T-helper 2 cell treated with Interferon-gamma antibody and Interleukin-4, amounts not matched to agents 100 ng/mL and 5 ng/mL, for 36 hours (primary cell): ENCODE measurements around the gene MTMR1. TPM values are rescaled to one million over a fixed set of nuclear protein-coding genes. Genes with fewer than 3 reads are reported as not detected.

Source experiments
- intact Hi-C: fragments of 100-400 bp; cut with micrococcal nuclease; formaldehyde crosslinking; loops from one replicate; pipeline ENCODE4 v1.15.1; 2023
- total RNA-seq: library from RNA; stranded (reverse); gene quantifications from 2 replicates; pipeline ENCODE4 v1.2.3, GENCODE V29; 2022

Gene MTMR1
- total RNA-seq, 1 donor from 2014 or later, result 46.2 TPM

DNA sequence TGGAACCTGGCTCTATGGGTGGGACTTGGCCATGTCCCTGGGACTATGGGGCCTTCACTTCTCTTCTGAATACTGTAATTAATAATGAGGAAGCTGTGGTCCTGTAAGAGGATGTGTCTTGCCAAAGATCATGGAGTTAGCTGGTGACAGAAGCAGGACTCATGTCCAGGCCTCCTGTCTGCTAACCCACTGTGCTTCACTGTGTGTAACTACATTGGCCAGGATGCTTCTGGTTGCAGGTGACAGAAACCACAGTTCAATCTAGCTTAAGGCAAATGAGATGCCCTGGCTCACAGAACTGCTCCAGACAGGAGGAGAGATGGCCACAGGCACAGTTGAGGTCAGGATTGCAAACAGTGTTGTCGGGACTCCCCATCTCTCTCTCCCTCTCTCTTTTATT lies 3.1 kb downstream of the MTMR1 start:
- intact Hi-C loops, result loop anchor here (10.0 kb wide), 3 partner anchors 62 to 752 kb away; no protein-coding TSS in a partner anchor

DNA sequence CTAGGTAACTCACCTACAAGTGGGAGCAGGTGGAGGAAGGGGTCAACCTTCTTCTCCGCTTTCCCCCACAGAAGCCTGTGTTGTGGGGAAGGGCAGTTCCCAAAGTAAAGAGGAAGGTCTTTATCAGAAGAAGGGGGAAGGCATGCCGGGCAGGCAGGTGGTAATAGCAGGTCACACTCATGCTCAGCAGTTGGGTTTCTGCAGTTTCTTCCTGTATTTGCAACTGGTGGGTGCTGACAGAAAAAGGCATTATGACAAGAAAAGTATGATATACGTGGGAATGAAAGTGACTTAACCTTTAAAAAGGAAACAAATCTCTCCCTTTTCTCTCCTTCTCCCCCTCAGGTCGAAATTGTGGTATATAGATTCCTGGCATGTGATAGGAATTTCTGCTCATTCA lies 3.7 kb downstream of the MTMR1 start:
- intact Hi-C loops, result loop anchor here (10.0 kb wide), 3 partner anchors 62 to 752 kb away; no protein-coding TSS in a partner anchor

DNA sequence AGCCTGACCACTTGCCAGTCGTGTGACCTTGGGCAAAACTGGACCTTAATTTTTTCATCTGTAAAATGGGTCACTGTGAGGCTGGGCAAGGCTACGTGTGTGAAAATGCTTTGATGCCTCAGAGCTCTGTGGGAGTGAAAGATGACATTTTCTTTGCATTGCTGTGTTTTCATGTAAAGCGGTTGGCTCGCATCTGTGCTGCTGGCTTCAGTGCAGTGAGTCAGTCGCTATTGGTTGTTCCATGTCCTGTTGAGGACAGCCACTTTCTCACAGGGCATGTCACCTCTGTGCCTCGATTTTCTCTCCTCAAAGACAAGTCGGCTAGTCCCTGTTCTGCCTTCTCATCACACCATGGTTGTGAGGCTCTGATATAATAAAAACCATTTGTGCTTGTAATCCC lies 4.4 kb downstream of the MTMR1 start:
- intact Hi-C loops, result loop anchor here (10.0 kb wide), 3 partner anchors 63 to 753 kb away; no protein-coding TSS in a partner anchor

DNA sequence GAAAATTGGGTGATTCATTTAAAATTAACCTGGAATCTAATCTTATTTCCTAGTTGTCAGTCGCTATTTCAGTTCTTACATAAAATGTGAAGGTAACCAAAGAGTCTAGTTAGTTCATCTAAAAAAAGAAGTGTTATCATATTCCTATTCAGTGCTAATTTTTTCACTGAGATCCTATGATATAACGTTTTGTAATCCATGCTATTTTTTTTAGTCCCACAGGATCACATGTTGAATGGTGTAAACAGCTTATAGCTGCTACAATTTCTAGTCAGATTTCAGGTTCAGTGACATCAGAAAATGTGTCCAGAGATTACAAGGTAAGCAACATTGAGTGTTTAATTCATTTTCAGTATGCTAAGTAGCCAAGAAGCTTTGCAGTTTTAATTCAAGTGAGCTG lies 5.8 kb downstream of the MTMR1 start:
- intact Hi-C loops, result loop anchor here (10.0 kb wide), 3 partner anchors 64 to 754 kb away; no protein-coding TSS in a partner anchor

DNA sequence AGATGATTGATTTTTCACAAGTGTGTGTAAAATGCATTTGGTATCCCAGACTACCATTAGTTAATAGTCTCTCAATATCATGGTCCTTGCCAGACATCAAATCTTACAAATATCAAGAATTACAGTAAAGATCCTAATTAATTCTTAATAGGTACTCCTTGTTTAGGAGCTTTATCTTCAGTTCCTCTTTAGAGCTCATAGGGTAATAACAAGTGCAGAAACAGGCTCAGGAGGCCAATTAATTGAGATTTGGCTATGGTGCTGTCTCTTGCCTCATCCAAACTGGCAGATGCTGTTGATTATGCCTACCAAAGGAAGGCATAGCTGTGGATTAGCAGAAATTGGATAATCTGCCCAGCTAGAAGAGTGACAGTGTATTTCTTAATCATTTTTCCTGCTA lies 6.9 kb downstream of the MTMR1 start:
- intact Hi-C loops, result no loop called here

DNA sequence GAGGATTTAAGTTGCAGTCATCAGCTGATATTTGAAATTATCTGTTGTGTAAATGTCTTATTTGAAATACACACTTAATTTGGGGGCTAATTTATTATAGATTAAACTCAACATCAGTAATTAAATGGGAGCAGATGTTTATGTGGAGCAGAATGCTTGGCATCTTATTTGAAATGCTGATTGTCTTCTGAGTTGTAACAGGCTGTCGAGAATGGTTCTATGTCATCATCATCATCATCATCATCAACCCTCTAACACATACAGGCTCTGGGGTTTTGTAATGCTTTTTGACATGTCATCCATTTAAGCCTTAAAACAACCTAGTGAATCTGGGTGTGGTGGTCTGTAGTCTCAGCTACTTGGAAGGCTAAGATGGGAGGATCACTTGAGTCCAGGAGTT lies 8.2 kb downstream of the MTMR1 start:
- intact Hi-C loops, result no loop called here

DNA sequence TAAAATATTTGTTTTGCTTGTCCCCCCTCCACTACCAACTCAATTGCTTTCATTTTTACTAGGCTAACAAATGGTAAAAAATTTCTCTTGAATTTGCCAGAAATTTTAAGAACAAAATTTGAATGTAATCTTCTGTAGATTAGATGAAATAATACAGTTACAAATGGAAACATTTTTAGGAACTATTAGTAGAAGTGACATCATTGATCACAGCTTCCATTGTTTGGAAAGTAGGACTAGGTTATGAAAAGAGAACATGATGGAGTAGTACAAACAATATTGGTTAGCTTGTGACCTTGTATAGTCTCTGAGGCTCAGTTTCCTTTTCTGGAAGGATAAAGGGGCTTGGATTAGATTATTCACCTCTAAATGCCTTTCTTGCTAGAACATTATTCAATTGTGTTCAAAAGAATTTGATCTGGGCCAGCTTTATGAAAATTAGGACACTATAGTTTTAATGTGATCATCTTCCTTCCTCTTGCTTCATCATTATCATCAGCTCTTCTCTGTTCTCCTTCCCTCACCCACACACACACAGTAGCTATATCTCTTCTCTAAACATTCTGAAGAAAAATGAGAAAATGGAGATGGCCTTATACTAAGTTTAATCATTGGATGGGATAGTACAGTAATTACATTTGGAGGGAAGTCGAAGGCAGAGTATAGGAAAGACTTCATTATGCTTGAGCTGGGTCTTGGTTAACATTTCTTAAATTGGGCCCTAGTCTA lies 9.9 kb downstream of the MTMR1 start:
- intact Hi-C loops, result no loop called here

DNA sequence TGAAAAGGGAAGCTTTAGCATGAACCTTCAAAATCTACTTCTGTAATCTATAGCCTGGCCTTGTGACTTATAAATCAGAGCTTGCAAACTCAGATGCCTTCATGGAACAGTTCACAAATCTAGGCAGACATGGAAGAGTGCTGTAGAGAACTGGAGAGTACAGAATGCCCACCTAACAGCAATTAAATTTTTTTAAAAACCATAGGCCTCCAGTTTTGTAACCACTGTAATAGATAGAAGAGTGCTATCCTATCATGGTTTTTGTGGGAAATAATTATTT lies 10.4 kb downstream of the MTMR1 start:
- intact Hi-C loops, result no loop called here

DNA sequence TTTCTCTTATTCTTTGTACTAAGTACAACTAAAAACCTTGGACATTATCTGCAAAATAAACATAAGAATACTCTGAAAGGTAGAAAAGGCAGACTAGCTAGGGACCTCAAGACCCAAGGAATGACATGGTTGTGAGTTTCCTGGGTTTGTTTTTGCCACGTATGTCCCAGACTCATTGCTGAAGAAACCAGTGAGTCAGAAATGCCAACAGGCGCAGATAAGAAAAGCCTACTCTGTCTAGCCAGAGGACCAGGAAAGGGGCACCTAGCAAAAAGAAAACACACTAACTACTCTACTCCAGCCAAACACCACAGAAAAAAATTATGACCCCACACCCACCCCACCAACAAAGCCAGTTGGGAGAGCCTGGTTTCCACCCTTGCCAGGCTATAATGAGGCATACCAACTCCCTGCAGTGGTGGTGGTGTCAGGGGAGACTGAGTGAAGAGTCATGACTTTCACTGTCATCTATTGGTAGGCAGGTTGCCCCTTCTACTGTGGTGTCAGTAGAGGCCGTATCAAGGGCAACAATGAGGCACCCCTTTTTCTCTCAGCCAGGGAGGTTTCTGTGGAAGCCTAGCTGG lies 10.9 kb downstream of the MTMR1 start:
- intact Hi-C loops, result no loop called here

DNA sequence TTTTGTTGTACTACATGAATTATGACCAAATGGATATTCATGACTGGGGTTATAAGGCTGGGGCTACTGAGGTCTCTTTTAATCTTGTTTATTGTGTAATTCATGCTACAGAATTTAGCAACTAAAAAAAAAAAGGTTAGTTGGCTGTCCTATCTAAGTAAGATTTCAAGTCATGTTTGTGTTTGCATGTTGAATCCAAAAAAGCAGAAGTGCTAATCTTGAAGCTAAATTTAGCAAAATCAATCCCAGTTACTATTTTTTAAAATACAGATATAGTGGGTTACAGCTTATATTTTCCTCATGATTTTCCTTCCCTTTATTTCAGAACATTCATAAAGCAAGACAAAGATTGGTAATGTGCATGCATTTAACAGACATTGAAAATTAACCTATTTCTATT lies 19.4 kb downstream of the MTMR1 start:
- intact Hi-C loops, result no loop called here

DNA sequence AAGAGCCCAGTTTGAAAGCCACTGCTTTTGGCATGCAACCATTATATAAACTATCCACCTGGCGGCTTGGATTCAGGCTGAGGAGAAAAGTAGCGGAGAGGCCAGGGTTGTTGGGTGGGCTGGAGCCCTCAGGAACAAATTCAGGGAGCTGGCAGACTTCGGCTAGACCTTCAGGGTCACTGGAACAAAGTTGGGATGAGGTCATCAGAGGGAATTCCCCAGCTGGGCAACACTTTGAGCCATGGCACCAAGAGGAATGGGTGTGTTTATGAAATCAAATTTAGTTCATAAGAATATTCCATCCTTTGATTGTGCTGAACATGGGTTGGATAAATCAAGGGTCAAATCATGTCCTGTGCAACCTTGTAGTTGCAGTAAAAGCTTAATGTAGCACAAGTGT lies 22.0 kb downstream of the MTMR1 start:
- intact Hi-C loops, result no loop called here

DNA sequence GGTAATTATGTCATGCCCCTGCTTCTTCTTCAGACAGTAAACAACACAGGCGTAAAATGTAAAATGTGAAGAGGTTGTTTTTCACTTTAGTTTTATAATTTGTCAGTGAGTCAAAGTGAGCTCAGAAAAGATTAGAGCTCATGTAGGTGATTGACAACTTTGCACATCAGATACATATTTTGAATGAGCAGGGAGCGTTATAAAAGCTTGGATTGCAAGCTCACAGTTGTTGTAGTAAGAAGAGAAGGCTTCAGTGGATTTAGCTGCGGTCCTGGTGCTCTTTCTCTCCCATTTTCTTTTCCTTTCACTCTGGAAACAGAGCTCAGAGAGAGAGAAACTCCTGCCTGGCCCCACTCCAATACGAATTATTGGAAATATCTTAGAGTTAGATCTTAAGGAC lies 26.4 kb downstream of the MTMR1 start:
- intact Hi-C loops, result no loop called here

DNA sequence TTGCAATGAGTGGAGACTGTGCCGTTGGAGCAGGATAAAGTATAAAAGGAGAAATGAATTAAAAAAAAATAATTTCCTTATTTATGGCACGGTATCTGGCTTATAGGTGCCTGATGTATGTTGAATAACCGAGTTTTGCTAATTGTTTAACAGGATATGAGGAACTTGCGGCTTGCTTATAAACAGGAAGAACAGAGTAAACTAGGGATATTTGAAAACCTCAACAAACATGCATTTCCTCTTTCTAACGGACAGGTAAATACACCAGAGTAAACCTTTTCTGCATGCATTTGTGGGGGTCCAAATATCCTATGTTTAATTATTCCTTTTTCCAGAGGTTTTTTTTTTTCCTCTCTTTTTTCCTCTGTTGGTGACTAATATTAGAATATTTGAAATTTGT lies 36.8 kb downstream of the MTMR1 start:
- intact Hi-C loops, result no loop called here

DNA sequence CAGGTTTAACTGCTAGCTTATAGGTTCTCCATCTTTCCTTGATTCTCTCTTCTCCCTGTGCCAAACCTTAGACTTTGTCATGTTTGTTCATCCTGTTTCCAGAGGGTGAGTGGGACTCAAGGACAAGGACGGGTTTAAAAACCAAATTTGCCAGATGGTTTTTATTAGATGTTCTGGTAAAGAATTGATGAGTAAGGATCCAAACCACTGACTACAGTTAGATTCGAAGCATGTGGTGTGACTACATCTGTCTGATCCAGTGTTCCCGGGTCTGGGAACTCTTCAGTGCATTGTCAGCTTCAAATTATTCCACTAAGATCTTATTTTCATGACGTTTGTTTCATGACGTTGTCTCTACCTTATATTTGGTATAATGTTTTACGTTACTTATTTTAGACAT lies 37.5 kb downstream of the MTMR1 start:
- intact Hi-C loops, result no loop called here

DNA sequence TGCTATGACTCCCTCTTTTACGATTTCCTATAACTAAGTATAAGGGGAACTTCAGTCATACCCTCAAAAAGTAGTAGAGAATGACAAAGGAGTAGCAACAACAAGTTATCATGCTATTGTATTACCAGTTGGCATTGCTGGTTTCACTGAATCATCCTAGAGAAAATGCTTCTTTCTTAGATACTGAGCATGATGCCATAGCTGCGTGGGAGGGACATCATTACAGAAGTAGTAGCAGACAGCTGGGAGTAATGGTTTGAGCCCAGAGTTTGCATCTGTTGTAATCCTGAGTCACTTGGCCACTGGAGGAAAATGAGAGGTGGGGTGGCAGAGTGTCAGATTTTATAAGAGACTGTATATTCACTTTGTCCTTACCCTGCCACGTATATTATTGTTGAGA lies 38.6 kb downstream of the MTMR1 start:
- intact Hi-C loops, result no loop called here

DNA sequence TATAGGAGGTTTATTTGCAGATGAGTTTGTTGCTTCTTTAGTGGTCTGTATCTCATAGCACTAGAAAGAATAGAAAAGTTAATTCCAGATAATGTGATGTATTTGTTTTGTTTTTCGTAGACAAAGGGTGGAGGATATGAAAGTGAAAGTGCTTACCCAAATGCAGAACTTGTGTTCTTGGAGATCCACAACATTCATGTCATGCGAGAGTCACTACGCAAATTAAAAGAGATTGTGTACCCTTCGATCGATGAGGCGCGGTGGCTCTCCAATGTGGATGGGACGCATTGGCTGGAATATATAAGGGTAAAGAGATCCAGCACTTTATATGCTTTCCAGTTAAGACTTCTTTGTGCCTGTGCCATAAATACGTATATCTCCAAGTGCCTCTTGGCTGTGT lies 43.3 kb downstream of the MTMR1 start:
- intact Hi-C loops, result no loop called here

DNA sequence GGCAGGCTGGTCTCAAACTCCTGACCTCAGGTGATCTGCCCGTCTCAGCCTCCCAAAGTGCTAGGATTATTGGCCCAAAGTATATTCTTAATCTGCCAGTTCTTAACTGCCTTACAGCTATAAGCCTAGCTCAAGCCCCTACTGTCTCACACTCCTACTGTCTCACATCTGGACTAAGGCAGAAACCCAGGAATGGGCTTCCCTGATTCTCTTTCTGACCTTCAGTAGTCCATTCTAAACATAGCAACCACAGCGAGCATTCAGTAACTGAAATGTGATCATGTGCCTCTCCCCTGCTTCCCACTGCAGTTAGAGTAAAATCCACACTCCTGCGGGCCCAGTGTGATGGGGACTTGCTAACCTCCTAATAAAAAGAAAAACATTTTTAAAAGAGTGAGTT lies 58.9 kb downstream of the MTMR1 start:
- intact Hi-C loops, result no loop called here

DNA sequence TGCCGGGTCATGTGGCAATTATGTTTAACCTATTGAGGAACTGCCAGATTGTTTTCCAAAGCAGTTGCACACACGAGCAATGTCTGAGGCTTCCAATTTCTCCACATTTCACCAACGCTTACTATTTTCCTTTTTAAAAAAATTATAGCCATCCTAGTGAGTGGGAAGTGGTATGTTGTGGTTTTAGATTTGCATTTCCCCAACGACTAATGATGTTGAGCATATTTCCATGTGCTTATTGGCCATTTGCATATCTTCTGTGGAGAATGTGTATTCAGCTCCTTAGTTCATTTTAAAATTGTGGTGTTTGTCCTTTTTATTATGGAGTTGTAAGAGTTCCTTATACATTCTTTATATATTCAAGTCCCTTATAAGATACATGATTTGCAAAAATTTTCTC lies 60.2 kb downstream of the MTMR1 start:
- intact Hi-C loops, result no loop called here

DNA sequence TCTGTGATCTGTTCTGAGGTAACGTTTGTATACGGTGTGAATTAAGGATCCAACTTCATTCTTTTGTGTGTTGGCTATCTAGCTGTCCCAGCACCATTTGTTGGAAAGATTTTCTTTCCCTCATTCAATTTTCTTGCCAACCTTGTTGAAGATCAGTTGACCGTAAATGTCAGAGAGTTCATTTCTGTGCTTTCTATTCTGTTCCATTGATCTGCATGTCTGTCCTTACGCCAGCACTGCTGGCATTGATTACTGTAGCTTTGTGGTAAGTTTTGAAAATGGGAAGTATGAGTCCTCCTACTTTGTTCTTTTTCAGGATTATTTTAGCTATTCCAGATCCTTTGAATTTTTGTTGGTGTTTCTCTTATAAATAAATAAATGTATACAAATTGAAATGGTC lies 60.8 kb downstream of the MTMR1 start:
- intact Hi-C loops, result no loop called here

DNA sequence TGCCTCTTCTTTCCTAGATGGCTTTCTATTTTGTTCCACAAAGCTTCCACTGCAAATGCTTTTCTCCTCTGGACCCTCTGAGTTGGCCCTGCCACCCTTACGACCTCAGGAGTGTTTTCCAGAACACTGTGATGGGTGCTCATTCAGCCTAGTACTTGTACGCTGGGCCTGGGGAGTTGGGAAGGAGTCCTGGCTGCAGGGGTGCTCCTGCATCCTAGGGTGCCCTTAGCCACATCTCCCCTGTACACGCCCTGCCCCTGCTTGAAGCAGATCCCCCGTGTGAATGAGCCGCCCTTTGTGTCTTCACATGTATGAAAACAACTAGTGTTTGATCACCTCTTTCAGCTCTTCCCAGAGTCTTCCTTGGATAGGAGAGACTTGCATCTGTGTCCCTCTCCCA lies 64.2 kb downstream of the MTMR1 start:
- intact Hi-C loops, result no loop called here

DNA sequence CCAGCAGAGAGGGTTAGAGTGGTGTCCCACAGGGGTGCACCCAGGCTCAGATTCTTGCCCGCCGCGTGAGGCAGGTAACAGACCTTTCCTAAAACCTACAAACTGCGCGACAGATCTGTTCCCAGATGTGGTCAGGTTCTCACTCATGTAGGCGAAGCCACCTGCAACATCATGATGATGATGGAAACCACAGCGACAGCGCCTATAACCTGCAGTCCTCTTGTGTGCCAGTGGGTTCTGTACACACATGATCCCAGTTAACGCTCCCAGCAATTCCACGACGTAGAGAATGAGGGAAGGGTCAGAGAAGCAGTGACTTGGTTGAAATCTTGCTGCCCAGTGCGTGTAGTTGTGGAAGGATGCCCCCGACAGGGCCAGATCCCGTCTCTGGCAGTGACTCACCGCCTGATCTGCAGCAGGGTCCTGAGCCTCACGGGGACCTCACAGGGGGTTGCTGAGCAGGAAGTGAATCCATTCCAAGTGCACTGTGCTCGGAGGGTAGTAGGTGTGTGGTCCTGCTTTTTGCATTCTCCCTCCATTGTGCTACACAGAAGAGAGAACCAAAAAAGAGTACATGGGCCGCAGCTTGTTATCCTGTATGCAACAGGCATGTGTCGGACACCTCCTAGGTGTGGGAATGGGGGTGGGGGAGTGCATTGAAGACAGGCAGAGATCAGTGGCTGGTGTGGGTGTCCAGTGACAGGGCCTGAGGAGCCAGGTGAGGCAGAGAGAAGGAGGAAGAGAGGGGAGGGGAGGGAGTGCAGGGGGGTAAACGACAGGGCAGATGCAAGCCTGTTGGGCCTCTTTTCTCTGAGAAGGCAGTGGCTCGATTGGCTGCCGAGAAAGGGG lies 66.6 kb downstream of the MTMR1 start:
- intact Hi-C loops, result no loop called here

DNA sequence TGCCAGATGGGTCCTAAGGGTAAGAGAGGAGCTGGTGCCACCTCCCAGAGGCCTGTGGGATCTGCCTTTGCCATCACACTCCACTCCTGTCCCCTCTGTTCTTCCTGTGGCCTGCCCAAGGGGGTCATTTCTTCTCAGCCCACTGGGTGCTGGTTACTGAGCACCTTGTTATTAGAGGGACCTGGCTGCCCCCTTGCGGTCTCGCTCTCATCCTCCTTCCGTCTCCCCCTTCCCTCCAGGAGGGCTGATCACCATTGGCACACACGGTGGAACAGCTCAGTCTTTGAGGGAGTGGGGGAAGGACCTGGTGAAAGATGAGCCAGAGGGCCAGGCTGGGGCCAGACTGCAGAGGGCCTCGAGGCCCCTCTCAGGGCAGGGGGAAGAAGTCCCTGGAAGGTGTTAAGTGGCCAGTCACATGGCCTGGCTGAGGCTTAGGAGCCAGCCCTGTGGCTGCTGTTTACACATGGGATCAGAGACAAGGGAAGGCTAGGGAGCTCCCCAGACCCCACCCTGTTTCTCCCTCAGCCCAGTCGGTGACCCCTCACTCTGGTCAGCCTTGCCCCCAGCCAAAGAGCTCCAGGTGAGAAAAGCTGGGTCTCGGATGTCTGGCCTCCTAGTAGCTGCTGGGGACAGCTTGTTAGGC lies 68.1 kb downstream of the MTMR1 start:
- intact Hi-C loops, result no loop called here
